Thoracic aorta (tissue), 2 donors: Measurements from ENCODE around the gene C2orf80. TPM values are rescaled to one million over a fixed set of nuclear protein-coding genes. Genes with fewer than 3 reads are reported as not detected.

ENCODE experiments used
- ATAC-seq: fragments of 150-250 bp; one replicate; pipeline ENCODE4 v1.8.0; 2017; ENCODE audit warnings: low read depth; ENCODE audit not compliant: insufficient number of reproducible peaks, low FRiP score
- DNase-seq: peaks from one replicate; pipeline ENCODE4 v3.0.0-alpha.2; 2020; ENCODE audit warnings: low spot score
- H3K27ac ChIP-seq, 2 donors: fragments of 200-600 bp; sonication (generic); 1 replicate in 1 of 2; 2 replicates in 1 of 2; pipeline ENCODE4 v1.5.1; 2016; ENCODE audit warnings: mild to moderate bottlenecking in 2 of 2, moderate library complexity in 2 of 2
- H3K27me3 ChIP-seq: fragments of 200-600 bp; sonication (generic); replicated peaks from 2 replicates; pipeline ENCODE4 v1.6.0; 2016; ENCODE audit warnings: mild to moderate bottlenecking; ENCODE audit not compliant: insufficient read depth
- H3K36me3 ChIP-seq: fragments of 200-600 bp; sonication (generic); one replicate; pipeline ENCODE4 v1.5.1; 2016
- H3K4me1 ChIP-seq, 2 donors: fragments of 200-600 bp; sonication (generic); 1 replicate in 1 of 2; 2 replicates in 1 of 2; pipeline versions ENCODE4 v1.5.1 to v1.6.0; 2016; ENCODE audit warnings: low read depth in 2 of 2, mild to moderate bottlenecking in 1 of 2; ENCODE audit not compliant: control insufficient read depth in 1 of 2
- H3K4me3 ChIP-seq: fragments of 200-600 bp; sonication (generic); 2 replicates; pipeline ENCODE4 v1.5.1; 2016; ENCODE audit warnings: mild to moderate bottlenecking
- H3K9me3 ChIP-seq: fragments of 200-600 bp; sonication (generic); 2 replicates; pipeline ENCODE4 v1.5.1; 2016
- total RNA-seq, 2 donors: library from RNA; depleted of rRNA; stranded (reverse); fragments of >200 nt; gene quantifications; one replicate each; pipeline versions ENCODE4 v1.1.0 to v1.2.3, GENCODE V29; 2016
- TF ChIP-seq, protein P1 (sequence below): fragments of 200-600 bp; sonication (generic); IDR thresholded peaks from one replicate; pipeline ENCODE4 v1.5.1; 2019; ENCODE audit warnings: antibody characterized with exemption

C2orf80 gene
- total RNA-seq, 2 donors from 2014 or later, result not detected

DNA sequence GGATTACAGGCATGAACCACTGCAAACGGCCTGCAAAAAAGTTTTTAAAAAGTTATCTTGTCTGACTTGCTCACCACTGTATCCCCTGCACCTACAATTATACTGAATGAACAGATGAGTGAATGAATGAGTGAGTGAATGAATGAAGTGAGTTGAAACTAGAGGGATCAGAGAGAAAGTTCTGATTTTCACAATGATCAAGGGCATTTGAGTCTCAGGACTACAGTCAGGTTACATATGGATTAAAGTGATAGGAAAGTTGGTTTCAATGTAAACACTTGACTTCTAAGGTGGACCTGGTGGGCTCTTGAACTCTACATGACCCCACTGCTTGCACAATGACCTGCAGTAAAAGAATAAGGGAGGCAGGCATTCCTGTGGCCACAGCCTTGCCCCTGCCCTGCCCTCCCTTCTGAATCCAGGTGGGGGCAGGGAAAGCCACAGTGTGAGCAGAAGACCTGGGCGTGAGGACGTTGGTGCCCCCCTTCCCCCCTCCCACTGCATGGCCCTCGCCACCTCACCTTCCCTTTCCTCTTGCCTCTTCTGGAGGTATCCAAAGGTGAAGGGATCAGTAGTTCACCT, 10.7 kb downstream of the C2orf80 start:
- no peaks in the 10 kb centered on the region for H3K27me3 ChIP-seq
- H3K36me3 ChIP-seq, result no peaks in the 10 kb centered on the region
- no peak overlapping the region for H3K4me3 ChIP-seq
- ATAC-seq, result no peak
- TF ChIP-seq, protein P1, sequence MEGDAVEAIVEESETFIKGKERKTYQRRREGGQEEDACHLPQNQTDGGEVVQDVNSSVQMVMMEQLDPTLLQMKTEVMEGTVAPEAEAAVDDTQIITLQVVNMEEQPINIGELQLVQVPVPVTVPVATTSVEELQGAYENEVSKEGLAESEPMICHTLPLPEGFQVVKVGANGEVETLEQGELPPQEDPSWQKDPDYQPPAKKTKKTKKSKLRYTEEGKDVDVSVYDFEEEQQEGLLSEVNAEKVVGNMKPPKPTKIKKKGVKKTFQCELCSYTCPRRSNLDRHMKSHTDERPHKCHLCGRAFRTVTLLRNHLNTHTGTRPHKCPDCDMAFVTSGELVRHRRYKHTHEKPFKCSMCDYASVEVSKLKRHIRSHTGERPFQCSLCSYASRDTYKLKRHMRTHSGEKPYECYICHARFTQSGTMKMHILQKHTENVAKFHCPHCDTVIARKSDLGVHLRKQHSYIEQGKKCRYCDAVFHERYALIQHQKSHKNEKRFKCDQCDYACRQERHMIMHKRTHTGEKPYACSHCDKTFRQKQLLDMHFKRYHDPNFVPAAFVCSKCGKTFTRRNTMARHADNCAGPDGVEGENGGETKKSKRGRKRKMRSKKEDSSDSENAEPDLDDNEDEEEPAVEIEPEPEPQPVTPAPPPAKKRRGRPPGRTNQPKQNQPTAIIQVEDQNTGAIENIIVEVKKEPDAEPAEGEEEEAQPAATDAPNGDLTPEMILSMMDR, result no peak
- H3K27ac ChIP-seq, result no peak overlapping the region
- DNase-seq, result no peak
- no peaks in the 10 kb centered on the region for H3K9me3 ChIP-seq
- no peaks in the 10 kb centered on the region for H3K4me1 ChIP-seq

DNA sequence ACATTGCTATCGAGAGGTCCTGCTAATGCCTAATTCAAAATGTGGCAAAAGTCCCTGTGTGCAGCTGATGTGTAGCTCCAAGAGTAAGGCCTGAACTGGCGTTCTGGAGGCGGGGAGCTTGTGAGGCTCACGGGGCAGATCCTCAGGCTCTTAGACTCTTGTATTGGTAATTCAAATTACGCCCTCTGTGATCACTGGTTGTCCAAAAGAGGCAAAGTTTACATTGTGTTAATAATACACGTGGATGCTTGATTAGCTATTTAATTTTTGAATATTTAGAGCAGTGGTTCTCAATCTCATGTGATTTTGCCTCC, 14.0 kb downstream of the C2orf80 start:
- Histone ChIP-seq H3K9me3 (no peaks in the 10 kb centered on the region), H3K4me1 (no peaks in the 10 kb centered on the region), H3K27ac (no peak overlapping the region), H3K36me3 (no peaks in the 10 kb centered on the region), H3K4me3 (peak overlapping the region; percentile 11), H3K27me3 (no peaks in the 10 kb centered on the region)
- TF ChIP-seq, protein P1, result no peak
- DNase-seq, result no peak
- no peak for ATAC-seq

DNA sequence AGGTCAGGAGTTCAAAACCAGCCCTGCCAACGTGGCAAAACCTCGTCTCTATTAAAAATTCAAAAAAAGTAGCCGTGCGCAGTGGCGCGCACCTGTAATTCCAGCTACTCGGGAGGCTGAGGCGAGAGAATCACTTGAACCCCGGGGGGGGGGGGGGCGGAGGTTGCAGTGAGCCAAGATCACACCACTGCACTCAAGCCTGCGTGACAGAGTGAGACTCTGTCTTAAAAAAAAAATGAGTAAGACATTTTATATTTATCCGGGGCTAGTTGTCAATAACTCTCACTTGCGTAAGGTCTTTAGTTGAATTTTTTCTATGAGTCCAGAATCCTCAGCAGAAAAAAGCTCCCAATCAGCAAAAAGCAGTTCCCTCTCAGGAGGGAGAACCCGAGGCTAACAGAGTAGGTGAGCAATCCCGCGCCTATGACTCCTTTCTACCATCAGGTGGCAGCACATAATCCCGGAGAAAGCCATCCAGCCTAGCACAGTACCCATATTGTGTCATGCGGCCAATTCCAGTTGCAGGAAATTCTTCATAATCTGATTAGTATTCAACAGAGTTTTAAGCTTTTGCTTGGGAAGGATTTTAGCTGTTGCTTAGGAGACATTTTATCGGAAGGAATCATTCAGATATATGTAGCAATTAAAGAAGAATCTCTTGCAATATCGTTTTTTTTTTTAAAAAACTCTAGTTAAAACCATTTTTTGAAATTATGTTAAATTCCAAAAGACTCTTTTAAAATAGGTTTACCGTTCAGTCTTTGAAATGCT, 14.6 kb downstream of the C2orf80 start:
- Histone ChIP-seq H3K4me1 (no peaks in the 10 kb centered on the region), H3K27ac (no peak overlapping the region), H3K36me3 (no peaks in the 10 kb centered on the region), H3K27me3 (no peaks in the 10 kb centered on the region), H3K9me3 (no peaks in the 10 kb centered on the region), H3K4me3 (peak overlapping the region; percentile 11)
- DNase-seq, result peak; percentile 28
- ATAC-seq, result peak; percentile 96
- TF ChIP-seq, protein P1, result peak; percentile 74

DNA sequence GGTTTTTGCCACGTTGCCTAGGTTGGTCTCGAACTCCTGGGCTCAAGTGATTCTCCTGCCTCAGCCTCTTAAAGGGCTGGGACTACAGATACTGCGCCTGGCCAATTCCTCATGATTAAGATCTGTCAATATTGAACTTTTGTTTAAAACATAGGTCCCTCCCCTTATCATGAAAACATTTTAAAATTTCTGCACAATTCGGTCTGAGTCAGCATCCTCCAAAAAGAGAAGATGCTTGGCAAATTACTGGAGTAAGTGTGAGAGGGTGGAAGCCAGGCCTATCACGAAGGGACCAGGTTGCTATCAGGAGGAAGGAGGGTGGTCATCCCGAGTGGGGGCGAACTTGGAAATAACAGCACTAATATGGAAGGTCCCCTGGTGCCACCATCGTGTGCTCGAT, 15.7 kb downstream of the C2orf80 start:
- no peak for DNase-seq
- no peak for ATAC-seq
- no peaks in the 10 kb centered on the region for H3K9me3 ChIP-seq
- H3K4me3 ChIP-seq, result no peak overlapping the region
- TF ChIP-seq, protein P1, result no peak
- no peak overlapping the region for H3K27ac ChIP-seq
- H3K36me3 ChIP-seq, result no peaks in the 10 kb centered on the region
- H3K27me3 ChIP-seq, result no peaks in the 10 kb centered on the region
- H3K4me1 ChIP-seq, result no peaks in the 10 kb centered on the region

DNA sequence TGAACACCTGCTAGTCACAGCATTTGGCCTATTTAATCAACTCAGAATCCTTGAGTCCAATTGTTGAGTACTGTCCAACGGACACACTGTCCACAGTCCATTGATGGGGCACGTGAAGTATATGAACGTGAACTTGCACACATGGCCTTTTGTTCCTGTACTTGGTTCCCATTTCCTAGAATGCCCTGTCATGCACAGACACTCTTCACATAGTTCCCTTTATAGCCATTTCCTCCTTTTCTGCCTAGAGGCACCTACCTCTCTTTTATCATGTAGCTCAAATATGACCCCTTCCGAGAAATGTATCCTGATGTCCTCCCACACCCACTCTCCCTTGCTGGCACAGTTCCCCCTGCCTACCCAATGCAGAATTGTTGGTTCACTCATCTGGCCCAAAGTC, 17.7 kb downstream of the C2orf80 start:
- TF ChIP-seq, protein P1, result no peak

More for the DNA sequence above, 17.7 kb downstream of the C2orf80 start:
- Histone ChIP-seq H3K27ac (no peak overlapping the region), H3K9me3 (no peaks in the 10 kb centered on the region), H3K36me3 (no peaks in the 10 kb centered on the region), H3K4me3 (no peak overlapping the region), H3K4me1 (no peaks in the 10 kb centered on the region), H3K27me3 (no peaks in the 10 kb centered on the region)
- DNase-seq, result no peak
- ATAC-seq, result no peak
